ENCODE measurements around the gene IL13RA2.

DNA sequence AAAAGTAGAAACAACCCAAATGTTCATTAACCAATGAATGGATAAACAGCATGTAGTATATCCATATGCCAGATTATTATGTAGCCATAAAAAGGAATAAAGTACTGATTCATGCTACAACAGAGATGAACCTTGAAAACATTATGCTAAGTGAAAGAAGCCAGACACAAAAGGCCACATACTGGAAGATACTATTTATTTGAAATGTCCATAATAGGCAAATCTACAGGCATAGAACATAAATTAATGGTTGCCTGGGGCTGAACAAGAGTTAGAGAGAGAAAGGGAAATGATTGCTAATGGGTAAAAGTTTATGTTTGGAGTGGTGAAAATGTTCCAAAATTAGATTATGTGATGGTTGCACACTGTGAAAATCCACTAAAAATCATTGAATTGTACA, 44.4 kb downstream of the IL13RA2 start:
- TF ChIP-seq EZH2 (IDR thresholded peaks at IDR 0.05; ENCODE audit: borderline replicate concordance, low read depth, low read length, severe bottlenecking): no peak
- TF ChIP-seq, protein P1, sequence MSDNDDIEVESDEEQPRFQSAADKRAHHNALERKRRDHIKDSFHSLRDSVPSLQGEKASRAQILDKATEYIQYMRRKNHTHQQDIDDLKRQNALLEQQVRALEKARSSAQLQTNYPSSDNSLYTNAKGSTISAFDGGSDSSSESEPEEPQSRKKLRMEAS (IDR thresholded peaks at IDR 0.05; ENCODE audit: insufficient read depth, insufficient read length): no peak
- no peak for TF ChIP-seq FOS (IDR thresholded peaks at IDR 0.05; ENCODE audit: borderline replicate concordance, insufficient read depth, low read length)

Data from endothelial cell of umbilical vein (primary cell).